ENCODE measurements around the gene WFIKKN1.

The WFIKKN1 gene

DNA sequence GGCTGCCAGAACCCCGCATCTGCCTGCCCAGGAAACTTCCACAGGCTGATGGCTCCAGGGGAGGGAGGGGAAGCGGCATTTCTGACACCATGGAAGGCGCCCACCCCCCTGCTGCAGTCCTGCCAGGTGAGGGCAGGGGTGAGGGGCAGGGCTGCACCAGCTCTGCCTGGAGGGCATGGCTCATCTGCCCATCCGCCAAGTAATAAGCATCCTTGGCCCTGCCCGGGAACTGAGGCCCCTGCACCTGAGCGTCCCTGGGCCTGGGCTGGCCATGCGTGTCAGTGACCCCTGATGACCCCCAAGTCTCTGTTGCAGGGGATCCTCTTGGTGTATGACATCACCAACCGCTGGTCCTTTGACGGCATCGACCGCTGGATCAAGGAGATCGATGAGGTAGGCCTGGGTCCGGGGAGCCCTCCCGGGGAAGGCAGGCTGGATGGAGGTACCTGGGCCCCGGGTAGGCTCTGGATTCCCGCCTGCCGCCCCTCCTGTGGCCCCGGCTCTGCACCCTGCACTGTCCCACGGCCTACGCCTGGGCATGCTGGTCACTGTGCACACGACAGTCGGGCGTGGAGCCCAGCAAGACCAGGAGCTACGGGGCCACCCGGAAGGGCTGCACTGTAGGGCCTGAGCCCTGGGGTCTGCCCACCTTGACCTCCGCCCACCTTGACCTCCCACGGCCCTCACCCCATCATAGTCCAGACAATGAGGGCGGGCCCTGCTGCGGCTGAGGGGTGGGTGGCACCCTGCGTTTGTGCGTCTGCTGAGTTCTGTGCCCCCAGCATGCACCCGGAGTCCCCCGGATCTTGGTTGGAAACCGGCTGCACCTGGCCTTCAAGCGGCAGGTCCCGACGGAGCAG, 5.4 kb upstream of the WFIKKN1 start:
- DNase-seq: no peak

- DNase-seq: no peak
Measured at GRCh38 chr16:625977-626765, 4.6 kb upstream of the WFIKKN1 start.

DNA sequence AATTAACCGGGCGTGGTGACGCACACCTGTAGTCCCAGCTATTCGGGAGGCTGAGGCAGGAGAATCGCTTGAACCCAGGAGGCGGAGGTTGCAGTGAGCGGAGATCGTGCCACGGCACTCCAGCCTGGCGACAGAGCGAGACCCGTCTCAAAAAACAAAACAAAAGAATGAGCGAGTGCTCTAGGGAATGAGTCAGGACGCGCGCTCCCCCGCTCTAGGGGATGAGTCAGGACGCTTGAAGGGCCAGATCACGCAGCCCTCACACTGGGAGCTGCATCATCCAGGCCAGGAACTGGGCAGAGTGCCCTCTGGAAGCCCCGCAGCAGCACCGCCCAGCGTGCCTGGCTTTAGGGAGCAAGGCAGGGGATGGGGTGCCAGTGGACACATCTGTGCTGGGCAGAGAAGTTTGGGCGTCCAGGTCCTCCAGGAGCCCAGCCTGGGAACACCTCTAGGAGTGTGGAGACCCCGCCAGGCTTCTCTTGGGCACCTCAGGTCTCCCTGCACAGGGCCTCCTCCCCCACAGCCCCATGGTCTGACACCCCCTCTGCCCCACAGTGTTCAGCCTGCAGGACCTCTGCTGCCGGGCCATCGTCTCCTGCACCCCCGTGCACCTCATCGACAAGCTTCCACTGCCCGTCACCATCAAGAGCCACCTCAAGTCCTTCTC, 3.9 kb upstream of the WFIKKN1 start:
- peak in 1 of 2 experiments; percentile 30 for DNase-seq

DNA sequence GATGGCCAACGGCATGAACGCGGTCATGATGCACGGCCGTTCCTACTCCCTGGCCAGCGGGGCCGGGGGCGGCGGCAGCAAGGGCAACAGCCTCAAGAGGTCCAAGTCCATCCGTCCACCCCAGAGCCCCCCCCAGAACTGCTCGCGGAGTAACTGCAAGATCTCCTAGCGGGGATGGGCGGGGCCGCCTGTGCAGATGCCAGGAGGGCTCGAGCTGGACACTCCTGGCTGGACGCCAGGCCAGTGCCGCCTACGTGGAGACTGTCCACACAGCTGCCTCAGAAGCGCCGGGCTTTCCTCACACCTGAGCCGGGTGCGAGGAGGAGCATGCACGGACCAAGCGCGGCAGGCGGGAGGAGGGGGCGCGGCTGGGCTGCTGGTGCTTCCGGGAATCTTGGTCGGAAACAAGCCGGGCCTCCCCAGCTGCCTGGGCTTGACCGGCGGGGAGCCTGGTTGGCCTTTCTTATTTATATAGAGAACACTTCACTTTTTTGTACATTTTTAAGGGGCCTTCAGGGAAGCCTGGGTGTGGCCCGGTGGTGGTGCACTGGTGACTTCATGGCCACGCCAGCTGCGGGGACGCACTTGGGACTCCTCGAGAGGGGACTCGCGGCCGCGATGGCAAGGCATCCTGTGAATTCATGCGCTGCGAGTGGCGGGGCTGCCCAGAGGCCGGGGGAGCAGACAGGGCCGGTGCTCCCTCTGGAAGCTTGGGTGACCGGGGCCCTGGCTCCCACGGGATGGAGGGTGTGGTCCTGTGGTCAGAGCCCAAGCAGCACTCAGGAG, 3.1 kb upstream of the WFIKKN1 start:
- no peak for DNase-seq

DNA sequence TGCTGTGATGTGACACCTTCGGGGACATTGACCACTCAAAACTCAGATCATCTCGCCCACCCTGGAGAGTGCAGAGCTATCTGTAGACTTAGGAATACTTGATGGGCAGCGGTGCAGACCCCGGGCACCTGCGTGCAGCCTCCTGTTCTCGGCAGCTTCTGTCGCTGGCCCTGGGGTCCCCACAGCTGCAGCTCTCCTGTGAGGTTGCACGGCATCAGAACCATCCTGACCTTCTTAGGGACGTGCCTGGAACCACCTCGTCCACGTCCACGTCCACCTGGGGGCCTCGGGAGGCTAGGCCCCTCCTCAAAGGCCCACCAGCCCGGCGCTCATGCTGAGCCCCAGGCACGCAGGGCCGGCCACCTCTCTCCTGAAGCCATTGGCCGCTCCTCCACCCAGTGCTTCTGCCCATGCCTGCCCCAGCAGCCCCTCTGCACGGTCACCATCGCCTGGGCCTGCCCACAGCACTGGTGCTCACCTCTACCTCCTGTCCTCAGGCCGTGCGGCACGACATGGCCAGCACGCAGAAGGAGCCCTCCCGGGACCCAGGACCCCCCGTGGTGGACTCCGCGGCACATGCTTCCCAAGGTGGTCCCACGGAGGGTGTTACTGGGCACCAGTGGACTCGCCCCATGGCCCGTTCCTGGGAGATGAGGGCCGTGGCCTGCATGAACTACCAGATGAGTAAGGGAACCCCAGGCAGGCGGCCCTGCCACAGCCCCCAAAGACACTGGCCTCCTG, 2.3 kb upstream of the WFIKKN1 start:
- DNase-seq: no peak

DNA sequence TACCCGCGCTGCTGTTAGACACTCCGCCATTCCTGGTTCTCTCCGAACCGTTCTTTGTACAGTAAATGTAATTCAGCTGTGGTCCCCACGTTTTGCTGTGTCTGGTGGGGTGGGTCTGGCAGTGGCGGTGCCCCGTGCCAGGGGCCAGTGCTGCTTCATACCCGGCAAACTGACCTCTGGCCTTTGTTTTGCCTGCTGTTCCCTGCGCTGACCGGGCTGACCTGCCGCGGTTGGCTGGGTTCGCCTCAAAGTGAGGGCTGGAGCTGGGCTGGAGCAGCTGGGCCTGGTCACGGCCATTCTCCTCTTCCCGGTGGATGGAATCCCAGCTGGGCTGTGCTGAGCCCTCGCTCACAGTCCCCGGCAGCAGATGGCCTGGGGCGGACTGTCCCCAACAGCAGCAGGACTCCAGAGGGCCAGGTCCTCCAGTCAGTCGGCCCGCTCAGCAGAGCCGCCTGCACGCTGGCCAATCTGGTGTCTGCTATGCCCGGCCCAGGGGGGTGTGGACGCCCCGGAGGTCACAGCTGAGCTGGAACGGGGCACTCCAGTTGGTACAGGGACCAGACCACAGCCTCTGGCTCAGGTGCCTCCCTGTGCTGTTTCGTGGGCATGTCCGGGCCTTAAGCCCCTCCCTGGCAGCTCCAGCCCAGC, 1.5 kb upstream of the WFIKKN1 start:
- DNase-seq: no peak

DNA sequence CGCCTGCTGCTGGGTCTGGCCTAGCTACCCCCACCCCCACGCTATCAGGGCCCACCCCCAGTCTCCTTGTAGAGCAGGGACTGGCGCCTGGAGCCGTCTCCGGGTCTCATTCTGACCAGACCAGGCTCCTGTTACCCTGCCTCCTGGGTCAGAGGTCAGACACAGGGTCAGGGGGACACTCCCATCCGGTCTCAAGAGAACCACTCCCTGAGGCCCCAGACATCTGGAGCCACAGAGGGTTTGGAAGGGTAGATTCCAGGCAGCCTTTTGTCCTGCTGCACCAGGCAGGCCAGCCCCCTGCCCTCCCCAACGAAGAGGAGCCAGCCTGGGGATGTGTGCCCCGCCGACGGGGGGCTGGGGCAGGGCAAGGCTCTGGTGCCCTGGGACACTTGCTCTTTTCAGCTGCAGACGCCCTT, 944 bp upstream of the WFIKKN1 start:
- no peak for DNase-seq

DNA sequence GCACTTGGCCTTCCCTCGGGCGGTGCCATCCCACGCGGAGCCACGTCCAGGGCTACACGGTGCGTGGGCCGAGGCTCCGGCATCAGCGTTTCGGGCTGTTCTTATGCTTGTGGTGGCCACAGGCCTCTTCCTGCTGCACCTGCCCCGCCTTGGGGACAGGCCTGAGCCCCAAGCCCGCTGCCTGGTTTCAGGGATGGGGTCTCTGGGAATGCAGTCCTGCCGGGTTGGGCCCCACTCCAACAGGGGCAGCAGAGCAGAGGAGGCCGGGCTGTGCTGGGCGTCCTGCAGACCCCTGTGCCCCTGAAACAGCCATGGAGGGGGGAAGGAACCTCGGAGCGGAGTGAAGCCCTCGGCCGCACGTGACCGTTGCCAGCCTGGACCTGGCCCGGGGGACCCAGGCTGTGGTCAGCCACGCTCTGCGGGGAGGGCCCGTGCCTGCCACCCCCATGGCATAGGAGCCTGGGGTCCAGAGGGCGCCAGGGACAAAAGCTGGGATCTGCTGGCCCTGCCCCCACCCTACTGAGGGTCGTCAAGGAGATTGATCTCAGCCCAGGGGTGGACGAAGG, 453 bp upstream of the WFIKKN1 start:
- no peak for DNase-seq

DNA sequence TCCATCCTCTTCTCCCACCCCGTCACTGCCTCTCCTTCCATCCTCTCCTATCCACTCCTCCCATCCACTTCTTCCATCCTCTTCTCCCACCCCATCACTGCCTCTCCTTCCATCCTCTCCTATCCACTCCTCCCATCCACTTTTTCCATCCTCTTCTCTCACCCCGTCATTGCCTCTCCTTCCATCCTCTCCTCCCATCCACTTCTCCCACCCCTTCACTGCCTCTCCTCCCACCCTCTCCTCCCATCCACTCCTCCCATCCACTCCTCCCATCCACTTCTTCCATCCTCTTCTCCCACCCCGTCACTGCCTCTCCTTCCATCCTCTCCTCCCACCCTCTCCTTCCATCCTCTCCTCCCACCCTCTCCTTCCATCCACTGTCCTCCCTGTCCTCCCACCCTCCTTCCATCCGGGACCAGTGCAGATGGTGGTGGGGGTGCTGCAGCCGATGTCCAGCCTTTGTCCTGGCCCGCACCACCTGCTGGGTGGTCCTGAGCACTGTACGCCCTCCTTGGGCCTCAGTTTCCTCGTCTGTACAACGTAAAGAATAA, 1.1 kb downstream of the WFIKKN1 start:
- no peak for DNase-seq

GRCh38 chr16:632486-633335, 1.9 kb downstream of the WFIKKN1 start:
- no peak for DNase-seq

GRCh38 chr16:633336-634050, 2.7 kb downstream of the WFIKKN1 start:
- no peak for DNase-seq

DNA sequence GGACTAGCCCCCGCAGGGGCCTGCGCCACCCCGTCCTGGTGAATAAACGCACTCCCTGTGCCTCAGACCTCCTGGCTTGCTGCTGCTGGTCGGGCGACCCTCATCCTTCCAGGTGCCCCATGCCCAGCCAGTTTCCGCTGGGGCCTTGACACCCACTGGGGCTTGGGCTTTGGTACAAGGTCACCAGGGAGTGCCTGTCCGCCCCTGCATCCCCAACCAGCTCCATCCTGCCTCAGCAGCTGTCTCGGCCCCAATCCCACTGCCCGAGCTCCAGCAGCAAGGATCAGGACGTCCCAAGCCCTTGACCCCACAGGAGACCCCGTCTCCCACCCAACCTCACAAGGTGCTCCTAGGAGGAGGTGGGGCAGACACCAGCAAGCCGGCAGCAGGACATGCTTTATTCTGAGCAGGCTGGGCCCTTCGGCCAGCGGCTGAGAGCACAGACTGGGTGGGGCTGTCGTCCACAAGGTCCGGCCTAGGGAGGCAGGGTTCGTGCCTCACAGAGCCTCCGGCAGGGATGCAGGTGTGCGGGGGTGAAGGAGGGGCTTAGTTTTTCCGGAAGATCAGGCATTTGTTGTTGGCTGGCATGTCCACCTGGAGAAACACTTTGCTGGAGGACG, 3.4 kb downstream of the WFIKKN1 start:
- no peak for DNase-seq

GRCh38 chr16:634996-635395, 4.2 kb downstream of the WFIKKN1 start:
- no peak for DNase-seq

DNA sequence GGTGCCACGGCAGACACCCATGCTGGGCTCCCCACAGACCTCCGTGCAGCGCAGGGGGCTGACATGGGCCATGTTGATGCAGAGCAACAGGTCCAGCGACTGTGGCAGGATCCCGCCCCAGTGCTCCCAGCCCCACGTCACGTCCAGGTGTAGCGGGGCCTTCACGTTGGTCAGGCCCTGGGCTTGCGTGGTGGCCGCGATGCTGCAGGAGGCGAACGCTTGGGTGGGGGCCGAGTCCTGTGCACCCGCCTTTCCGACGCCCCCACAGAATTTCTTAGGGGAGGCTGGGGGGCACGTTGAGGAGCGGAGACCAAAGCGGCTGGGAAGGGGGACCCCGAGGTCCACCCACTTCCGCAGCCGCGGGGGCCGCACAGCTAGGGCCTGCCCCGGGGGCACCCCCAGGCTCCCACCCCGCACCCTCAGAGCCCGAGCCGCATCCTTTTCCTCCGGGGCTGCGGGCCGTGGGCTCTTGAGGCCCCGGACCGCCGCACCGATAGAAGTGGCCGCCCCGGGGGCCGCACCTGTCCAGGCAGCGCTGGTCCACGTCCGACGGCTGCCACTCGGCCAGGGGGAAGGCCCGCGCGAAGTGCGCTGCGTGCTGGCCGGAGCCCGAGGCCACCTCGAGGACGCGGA, 4.9 kb downstream of the WFIKKN1 start:
- no peak for DNase-seq

- DNase-seq: peak; percentile 64 to 84
Measured at GRCh38 chr16:636206-637080, 5.7 kb downstream of the WFIKKN1 start, which contains the start of gene METTL26. Gene METTL26, minus strand, starts transcription at chr16:636305. Its CDS starts 15 bp downstream, at chr16:636290.

- no peak for DNase-seq
Measured at GRCh38 chr16:637081-638018, 6.6 kb downstream of the WFIKKN1 start.

All from SW 1271 (cell line).